B cell (primary cell): ENCODE data around the gene NCAM1.
"Not testable (repeated sequence)": the region's sequence is repeated elsewhere in the genome, so short reads cannot be mapped to it uniquely, and the experiment has no call there.

Source experiments
- CTCF ChIP-seq: fragments of 200-600 bp; IDR thresholded peaks from one replicate; pipeline ENCODE4 v1.8.0; 2022; ENCODE audit warnings: antibody characterized with exemption, mild to moderate bottlenecking
- EZH2 ChIP-seq: IDR thresholded peaks from 2 replicates; pipeline ENCODE4 v1.6.1; 2012; ENCODE audit warnings: borderline replicate concordance, low read depth, mild to moderate bottlenecking, moderate library complexity, low read length; ENCODE audit not compliant: insufficient read depth, poor library complexity, severe bottlenecking

GRCh38 chr11:112924836-112925235 is 36.4 kb upstream of the NCAM1 start:
- TF ChIP-seq CTCF, EZH2: not testable (repeated sequence)
